SK-N-MC (cell line): ENCODE results near the gene TLR6.

Experiments
- EZH2 ChIP-seq: fragments of 200-600 bp; sonication (generic); IDR thresholded peaks from one replicate; pipeline ENCODE4 v1.6.1; 2017; ENCODE audit warnings: antibody characterized with exemption
- FOXP2 ChIP-seq: optimal IDR thresholded peaks from 2 replicates; pipeline ENCODE3; 2011; ENCODE audit warnings: mild to moderate bottlenecking, moderate library complexity; ENCODE audit not compliant: insufficient read depth; ENCODE audit errors: extremely low read length, control extremely low read depth
- POLR2AphosphoS5 ChIP-seq: IDR thresholded peaks from 2 replicates; pipeline ENCODE4 v1.6.1; 2012; ENCODE audit warnings: mild to moderate bottlenecking, low read depth, low read length, borderline replicate concordance

GRCh38 chr4:38819569-38819968 lies 37.0 kb downstream of the TLR6 start:
- TF ChIP-seq POLR2AphosphoS5 (no peak), EZH2 (no peak), FOXP2 (no peak)
